ENCODE measurements around the gene ANGPTL4. TPM values are rescaled to one million over a fixed set of nuclear protein-coding genes. Genes with fewer than 3 reads are reported as not detected.
A peak's percentile ranks its signal among the peaks of the same experiment; 100 is the strongest.

ANGPTL4 gene
- total and polyA plus RNA-seq, 9 of the 15 experiments (the other 6 are each of a cell fraction or from before 2014, with no cell fraction given): 0.05 to 0.77 (median 0.22) TPM; not detected in 4

DNA sequence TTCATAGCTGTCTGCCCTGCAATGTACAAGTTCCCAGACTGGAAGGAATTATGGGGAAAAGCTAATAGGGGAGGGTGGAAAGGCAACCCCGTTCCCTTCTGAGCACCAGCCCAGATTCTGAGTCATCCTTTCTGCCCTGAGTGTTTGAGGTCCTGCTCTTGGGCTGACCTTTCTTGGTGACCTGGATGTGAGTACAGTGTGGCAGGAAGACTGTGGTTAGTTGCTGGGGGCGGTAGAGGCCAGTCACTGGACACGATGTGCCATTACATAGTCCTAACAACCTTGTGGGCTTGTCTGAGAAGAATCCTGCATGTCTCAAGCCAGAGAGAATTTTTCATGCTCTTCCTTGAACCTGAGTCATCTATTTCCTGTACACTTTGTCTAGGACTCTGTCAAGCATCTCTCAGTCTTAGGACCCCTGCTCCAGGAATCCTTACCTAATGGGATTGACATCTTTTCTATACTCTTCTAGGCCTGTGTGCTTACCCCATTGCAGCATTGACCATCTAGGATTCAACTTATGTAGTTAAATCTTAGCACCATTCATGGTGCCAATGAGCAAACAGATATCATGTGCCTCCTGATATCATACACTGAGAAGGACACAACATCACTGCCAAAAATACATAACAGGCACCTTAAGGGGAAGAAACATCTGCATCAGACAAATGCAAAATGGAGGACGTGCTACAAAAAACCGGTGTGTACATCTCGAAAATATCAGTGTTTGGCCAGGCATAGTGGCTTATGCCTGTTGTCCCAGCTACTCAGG, 8.1 kb upstream of the ANGPTL4 start (continued):
- TF ChIP-seq, protein P1, sequence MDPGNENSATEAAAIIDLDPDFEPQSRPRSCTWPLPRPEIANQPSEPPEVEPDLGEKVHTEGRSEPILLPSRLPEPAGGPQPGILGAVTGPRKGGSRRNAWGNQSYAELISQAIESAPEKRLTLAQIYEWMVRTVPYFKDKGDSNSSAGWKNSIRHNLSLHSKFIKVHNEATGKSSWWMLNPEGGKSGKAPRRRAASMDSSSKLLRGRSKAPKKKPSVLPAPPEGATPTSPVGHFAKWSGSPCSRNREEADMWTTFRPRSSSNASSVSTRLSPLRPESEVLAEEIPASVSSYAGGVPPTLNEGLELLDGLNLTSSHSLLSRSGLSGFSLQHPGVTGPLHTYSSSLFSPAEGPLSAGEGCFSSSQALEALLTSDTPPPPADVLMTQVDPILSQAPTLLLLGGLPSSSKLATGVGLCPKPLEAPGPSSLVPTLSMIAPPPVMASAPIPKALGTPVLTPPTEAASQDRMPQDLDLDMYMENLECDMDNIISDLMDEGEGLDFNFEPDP (CRISPR knock-in tag; IDR thresholded peaks at IDR 0.05): no peak
- TF ChIP-seq, protein P2, sequence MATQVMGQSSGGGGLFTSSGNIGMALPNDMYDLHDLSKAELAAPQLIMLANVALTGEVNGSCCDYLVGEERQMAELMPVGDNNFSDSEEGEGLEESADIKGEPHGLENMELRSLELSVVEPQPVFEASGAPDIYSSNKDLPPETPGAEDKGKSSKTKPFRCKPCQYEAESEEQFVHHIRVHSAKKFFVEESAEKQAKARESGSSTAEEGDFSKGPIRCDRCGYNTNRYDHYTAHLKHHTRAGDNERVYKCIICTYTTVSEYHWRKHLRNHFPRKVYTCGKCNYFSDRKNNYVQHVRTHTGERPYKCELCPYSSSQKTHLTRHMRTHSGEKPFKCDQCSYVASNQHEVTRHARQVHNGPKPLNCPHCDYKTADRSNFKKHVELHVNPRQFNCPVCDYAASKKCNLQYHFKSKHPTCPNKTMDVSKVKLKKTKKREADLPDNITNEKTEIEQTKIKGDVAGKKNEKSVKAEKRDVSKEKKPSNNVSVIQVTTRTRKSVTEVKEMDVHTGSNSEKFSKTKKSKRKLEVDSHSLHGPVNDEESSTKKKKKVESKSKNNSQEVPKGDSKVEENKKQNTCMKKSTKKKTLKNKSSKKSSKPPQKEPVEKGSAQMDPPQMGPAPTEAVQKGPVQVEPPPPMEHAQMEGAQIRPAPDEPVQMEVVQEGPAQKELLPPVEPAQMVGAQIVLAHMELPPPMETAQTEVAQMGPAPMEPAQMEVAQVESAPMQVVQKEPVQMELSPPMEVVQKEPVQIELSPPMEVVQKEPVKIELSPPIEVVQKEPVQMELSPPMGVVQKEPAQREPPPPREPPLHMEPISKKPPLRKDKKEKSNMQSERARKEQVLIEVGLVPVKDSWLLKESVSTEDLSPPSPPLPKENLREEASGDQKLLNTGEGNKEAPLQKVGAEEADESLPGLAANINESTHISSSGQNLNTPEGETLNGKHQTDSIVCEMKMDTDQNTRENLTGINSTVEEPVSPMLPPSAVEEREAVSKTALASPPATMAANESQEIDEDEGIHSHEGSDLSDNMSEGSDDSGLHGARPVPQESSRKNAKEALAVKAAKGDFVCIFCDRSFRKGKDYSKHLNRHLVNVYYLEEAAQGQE (IDR thresholded peaks at IDR 0.05; ENCODE audit: borderline replicate concordance): peak; percentile 59
- TF ChIP-seq, protein P2 (CRISPR knock-in tag; IDR thresholded peaks at IDR 0.05; ENCODE audit: low read depth): no peak
- TF ChIP-seq, protein P3, sequence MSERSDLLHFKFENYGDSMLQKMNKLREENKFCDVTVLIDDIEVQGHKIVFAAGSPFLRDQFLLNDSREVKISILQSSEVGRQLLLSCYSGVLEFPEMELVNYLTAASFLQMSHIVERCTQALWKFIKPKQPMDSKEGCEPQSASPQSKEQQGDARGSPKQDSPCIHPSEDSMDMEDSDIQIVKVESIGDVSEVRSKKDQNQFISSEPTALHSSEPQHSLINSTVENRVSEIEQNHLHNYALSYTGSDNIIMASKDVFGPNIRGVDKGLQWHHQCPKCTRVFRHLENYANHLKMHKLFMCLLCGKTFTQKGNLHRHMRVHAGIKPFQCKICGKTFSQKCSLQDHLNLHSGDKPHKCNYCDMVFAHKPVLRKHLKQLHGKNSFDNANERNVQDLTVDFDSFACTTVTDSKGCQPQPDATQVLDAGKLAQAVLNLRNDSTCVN (CRISPR knock-in tag; IDR thresholded peaks at IDR 0.05): no peak
- TF ChIP-seq EWSR1 (IDR thresholded peaks at IDR 0.05; ENCODE audit: borderline replicate concordance, low read depth, partially characterized antibody) (no peak), CBFA2T2 (conservative IDR thresholded peaks at IDR 0.05) (0 out of 2 replicates have a peak, but pooled peaks have one; percentile 12), CTBP1 (IDR thresholded peaks at IDR 0.05; ENCODE audit: borderline replicate concordance) (peak; percentile 86), FOXK2 (conservative IDR thresholded peaks at IDR 0.05 in 1 of 2, IDR thresholded peaks at IDR 0.05 in 1 of 2; ENCODE audit: low read depth in 2 of 2) (no peak), HNRNPK (IDR thresholded peaks at IDR 0.05; ENCODE audit: low read depth, low read length, poor library complexity, severe bottlenecking) (no peak)
- TF ChIP-seq, protein P4, sequence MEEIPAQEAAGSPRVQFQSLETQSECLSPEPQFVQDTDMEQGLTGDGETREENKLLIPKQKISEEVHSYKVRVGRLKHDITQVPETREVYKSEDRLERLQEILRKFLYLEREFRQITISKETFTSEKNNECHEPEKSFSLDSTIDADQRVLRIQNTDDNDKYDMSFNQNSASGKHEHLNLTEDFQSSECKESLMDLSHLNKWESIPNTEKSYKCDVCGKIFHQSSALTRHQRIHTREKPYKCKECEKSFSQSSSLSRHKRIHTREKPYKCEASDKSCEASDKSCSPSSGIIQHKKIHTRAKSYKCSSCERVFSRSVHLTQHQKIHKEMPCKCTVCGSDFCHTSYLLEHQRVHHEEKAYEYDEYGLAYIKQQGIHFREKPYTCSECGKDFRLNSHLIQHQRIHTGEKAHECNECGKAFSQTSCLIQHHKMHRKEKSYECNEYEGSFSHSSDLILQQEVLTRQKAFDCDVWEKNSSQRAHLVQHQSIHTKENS (CRISPR knock-in tag; IDR thresholded peaks at IDR 0.05): no peak
- TF ChIP-seq, protein P5, sequence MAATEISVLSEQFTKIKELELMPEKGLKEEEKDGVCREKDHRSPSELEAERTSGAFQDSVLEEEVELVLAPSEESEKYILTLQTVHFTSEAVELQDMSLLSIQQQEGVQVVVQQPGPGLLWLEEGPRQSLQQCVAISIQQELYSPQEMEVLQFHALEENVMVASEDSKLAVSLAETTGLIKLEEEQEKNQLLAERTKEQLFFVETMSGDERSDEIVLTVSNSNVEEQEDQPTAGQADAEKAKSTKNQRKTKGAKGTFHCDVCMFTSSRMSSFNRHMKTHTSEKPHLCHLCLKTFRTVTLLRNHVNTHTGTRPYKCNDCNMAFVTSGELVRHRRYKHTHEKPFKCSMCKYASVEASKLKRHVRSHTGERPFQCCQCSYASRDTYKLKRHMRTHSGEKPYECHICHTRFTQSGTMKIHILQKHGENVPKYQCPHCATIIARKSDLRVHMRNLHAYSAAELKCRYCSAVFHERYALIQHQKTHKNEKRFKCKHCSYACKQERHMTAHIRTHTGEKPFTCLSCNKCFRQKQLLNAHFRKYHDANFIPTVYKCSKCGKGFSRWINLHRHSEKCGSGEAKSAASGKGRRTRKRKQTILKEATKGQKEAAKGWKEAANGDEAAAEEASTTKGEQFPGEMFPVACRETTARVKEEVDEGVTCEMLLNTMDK (IDR thresholded peaks at IDR 0.05; ENCODE audit: borderline replicate concordance, insufficient read depth, low read depth, low read length, poor library complexity, severe bottlenecking): no peak
